IMR-90 (cell line): ENCODE measurements around the gene BASP1. TPM values are rescaled to one million over a fixed set of nuclear protein-coding genes. Genes with fewer than 3 reads are reported as not detected.
A peak's percentile ranks its signal among the peaks of the same experiment; 100 is the strongest.

Experiments
- ATAC-seq: fragments of 200-7000 bp; cut with Tn5 transposase; 2 replicates; pipeline ENCODE4 v1.9.1; 2020; ENCODE audit warnings: low read depth, mild to moderate bottlenecking, moderate library complexity
- BruUV-seq: library from RNA; stranded (reverse); fragments of 400-500 nt; replicated peaks from 2 replicates; lab custom pipeline; 2021; lab: Mats Ljungman, UMichigan
- CTCF ChIA-PET: fragments of 300-600 bp; formaldehyde crosslinking; extraction: SDS; loops from one replicate; lab custom pipeline; 2021; ENCODE audit warnings: antibody characterized with exemption; lab: Yijun Ruan, JAX
- POLR2A ChIA-PET: fragments of 300-600 bp; sonication (Branson Sonifier 250); formaldehyde crosslinking; loops from one replicate; lab custom pipeline; 2022; ENCODE audit warnings: antibody characterized with exemption; ENCODE audit not compliant: unreplicated experiment; lab: Charles Lee
- DNase-seq: peaks from one replicate; pipeline ENCODE4 v3.0.0; 2013
- H2AFZ ChIP-seq: replicated peaks from 2 replicates; pipeline ENCODE3; 2013; ENCODE audit warnings: low read length, mild to moderate bottlenecking; ENCODE audit not compliant: poor library complexity
- H2AK5ac ChIP-seq: 2 replicates; pipeline ENCODE4 v1.6.1; 2013; ENCODE audit warnings: low read depth, low read length, inconsistent platforms
- H2AK9ac ChIP-seq: replicated peaks from 2 replicates; pipeline ENCODE3; 2013; ENCODE audit warnings: mild to moderate bottlenecking, low read depth, low read length, moderate library complexity; ENCODE audit not compliant: poor library complexity
- H2BK120ac ChIP-seq: 2 replicates; pipeline ENCODE4 v1.6.1; 2013; ENCODE audit warnings: low read depth, low read length, inconsistent platforms
- H2BK15ac ChIP-seq: 3 replicates; pipeline ENCODE4 v1.6.1; 2013; ENCODE audit warnings: low read depth, low read length, inconsistent platforms
- H2BK20ac ChIP-seq: 2 replicates; pipeline ENCODE4 v1.6.1; 2013; ENCODE audit warnings: low read depth, mild to moderate bottlenecking, inconsistent platforms, low read length, moderate library complexity
- H2BK5ac ChIP-seq: 2 replicates; pipeline ENCODE4 v1.6.1; 2013; ENCODE audit warnings: mild to moderate bottlenecking, low read depth, low read length, inconsistent platforms; ENCODE audit not compliant: poor library complexity, severe bottlenecking
- H3K14ac ChIP-seq: replicated peaks from 2 replicates; pipeline ENCODE4 v1.6.1; 2013; ENCODE audit warnings: low read depth, low read length, inconsistent platforms
- H3K18ac ChIP-seq: 2 replicates; pipeline ENCODE4 v1.6.1; 2013; ENCODE audit warnings: low read depth, low read length, control low read depth
- H3K23ac ChIP-seq: 2 replicates; pipeline ENCODE4 v1.6.1; 2013; ENCODE audit warnings: low read depth, low read length, inconsistent platforms
- H3K27ac ChIP-seq: 2 replicates; pipeline ENCODE4 v1.5.1; 2013; ENCODE audit warnings: mild to moderate bottlenecking, control low read depth, low read length; ENCODE audit not compliant: insufficient read depth
- H3K27me3 ChIP-seq: 2 replicates; pipeline ENCODE4 v1.6.1; 2013; ENCODE audit warnings: low read length; ENCODE audit not compliant: control insufficient read depth, insufficient read depth
- H3K36me3 ChIP-seq: 2 replicates; pipeline ENCODE4 v1.6.1; 2013; ENCODE audit warnings: low read length, mixed read lengths; ENCODE audit not compliant: control insufficient read depth, insufficient read depth
- H3K4ac ChIP-seq: 2 replicates; pipeline ENCODE4 v1.6.1; 2013; ENCODE audit warnings: low read depth, low read length, inconsistent platforms
- H3K4me1 ChIP-seq: 2 replicates; pipeline ENCODE4 v1.6.1; 2013; ENCODE audit warnings: low read length, mixed read lengths; ENCODE audit not compliant: control insufficient read depth, insufficient read depth
- H3K4me2 ChIP-seq: 2 replicates; pipeline ENCODE4 v1.6.1; 2013; ENCODE audit warnings: low read depth, mild to moderate bottlenecking, control low read depth, low read length, moderate library complexity
- H3K4me3 ChIP-seq: 2 replicates; pipeline ENCODE4 v1.5.1; 2013; ENCODE audit warnings: low read depth, mild to moderate bottlenecking, control low read depth, low read length, moderate library complexity; ENCODE audit not compliant: insufficient read depth
- H3K56ac ChIP-seq: 2 replicates; pipeline ENCODE4 v1.6.1; 2013; ENCODE audit warnings: low read length, inconsistent platforms; ENCODE audit not compliant: insufficient read depth; ENCODE audit errors: extremely low read depth
- H3K79me1 ChIP-seq, 2 experiments: 2 replicates each; pipeline ENCODE4 v1.6.1; 2013; ENCODE audit warnings: low read length in 2 of 2, inconsistent platforms in 1 of 2, low read depth in 1 of 2
- H3K9ac ChIP-seq: 2 replicates; pipeline ENCODE4 v1.6.1; 2013; ENCODE audit warnings: low read depth, low read length, control low read depth
- H3K9me1 ChIP-seq: 2 replicates; pipeline ENCODE4 v1.6.1; 2013; ENCODE audit warnings: low read length, inconsistent platforms; ENCODE audit not compliant: insufficient read depth
- H3K9me3 ChIP-seq: 2 replicates; pipeline ENCODE4 v1.6.1; 2013; ENCODE audit warnings: low read length; ENCODE audit not compliant: control insufficient read depth, insufficient read depth
- H4K20me1 ChIP-seq: 2 replicates; pipeline ENCODE4 v1.6.1; 2013; ENCODE audit warnings: low read length, inconsistent platforms; ENCODE audit not compliant: insufficient read depth
- H4K5ac ChIP-seq: 2 replicates; pipeline ENCODE4 v1.6.1; 2013; ENCODE audit warnings: mild to moderate bottlenecking, low read depth, low read length, control low read depth
- H4K8ac ChIP-seq, 2 experiments: 2 replicates each; pipeline ENCODE4 v1.6.1; 2013; ENCODE audit warnings: low read depth in 2 of 2, low read length in 2 of 2, control low read depth in 1 of 2, inconsistent platforms in 1 of 2
- H4K91ac ChIP-seq: 2 replicates; pipeline ENCODE4 v1.6.1; 2013; ENCODE audit warnings: low read depth, low read length, inconsistent platforms; ENCODE audit not compliant: insufficient read depth
- BHLHE40 ChIP-seq: fragments of 150-350 bp; IDR thresholded peaks from 2 replicates; pipeline ENCODE4 v1.6.1; 2016; ENCODE audit warnings: mild to moderate bottlenecking, low read depth, low read length
- CEBPB ChIP-seq: IDR thresholded peaks from 2 replicates; pipeline ENCODE4 v1.6.1; 2012; ENCODE audit warnings: low read depth, low read length, improper control_type of control experiment
- CHD1 ChIP-seq: IDR thresholded peaks from 2 replicates; pipeline ENCODE4 v1.6.1; 2012; ENCODE audit warnings: low read depth, low read length, improper control_type of control experiment
- FOS ChIP-seq: fragments of 150-350 bp; IDR thresholded peaks from 2 replicates; pipeline ENCODE4 v1.6.1; 2016; ENCODE audit warnings: low read depth, low read length
- MAFK ChIP-seq: IDR thresholded peaks from 2 replicates; pipeline ENCODE4 v1.6.1; 2012; ENCODE audit warnings: low read depth, low read length, improper control_type of control experiment
- MAZ ChIP-seq: IDR thresholded peaks from 2 replicates; pipeline ENCODE4 v1.6.1; 2012; ENCODE audit warnings: low read depth, mild to moderate bottlenecking, low read length, improper control_type of control experiment, moderate library complexity, borderline replicate concordance
- MXI1 ChIP-seq: IDR thresholded peaks from 2 replicates; pipeline ENCODE4 v1.6.1; 2012; ENCODE audit warnings: low read depth, mild to moderate bottlenecking, low read length, moderate library complexity, borderline replicate concordance
- NFE2L2 ChIP-seq: fragments of 150-350 bp; IDR thresholded peaks from 2 replicates; pipeline ENCODE4 v1.6.1; 2016; ENCODE audit warnings: low read depth, mild to moderate bottlenecking, low read length
- POLR2A ChIP-seq: IDR thresholded peaks from 2 replicates; pipeline ENCODE4 v1.6.1; 2012; ENCODE audit warnings: mild to moderate bottlenecking, low read depth, low read length
- RAD21 ChIP-seq: IDR thresholded peaks from 2 replicates; pipeline ENCODE4 v1.6.1; 2012; ENCODE audit warnings: low read length, improper control_type of control experiment
- RCOR1 ChIP-seq: IDR thresholded peaks from 2 replicates; pipeline ENCODE4 v1.6.1; 2012; ENCODE audit warnings: mild to moderate bottlenecking, low read length, improper control_type of control experiment; ENCODE audit not compliant: insufficient replicate concordance
- RFX5 ChIP-seq: IDR thresholded peaks from 2 replicates; pipeline ENCODE4 v1.8.0; 2012; ENCODE audit warnings: low read depth, mild to moderate bottlenecking, low read length, moderate library complexity
- SMC3 ChIP-seq: fragments of 150-350 bp; IDR thresholded peaks from 2 replicates; pipeline ENCODE4 v1.6.1; 2016; ENCODE audit warnings: low read depth, mild to moderate bottlenecking, antibody characterized with exemption, low read length, moderate library complexity
- USF2 ChIP-seq: fragments of 150-350 bp; IDR thresholded peaks from 2 replicates; pipeline ENCODE4 v1.6.1; 2017; ENCODE audit warnings: mild to moderate bottlenecking, antibody characterized with exemption, low read length, low read depth
- WGBS, 2 experiments: methylation state at CpG; one replicate each; pipeline versions ENCODE4 v1.1.5 to v1.1.7; 2013; ENCODE audit warnings: missing lambda C conversion rate in 2 of 2; ENCODE audit not compliant: insufficient read length in 1 of 2; ENCODE audit errors: extremely low coverage in 2 of 2; 5-methylcytosine and 5-hydroxymethylcytosine counted together
- dilution Hi-C: fragments of 300-500 bp; cut with HindIII; formaldehyde crosslinking; loops from one replicate; pipeline ENCODE4 v1.14.3; 2018; ENCODE audit warnings: low sequenced_read_pairs; ENCODE audit not compliant: unreplicated experiment
- in situ Hi-C: fragments of 300-500 bp; cut with MboI; formaldehyde crosslinking; loops from 3 replicates; pipeline ENCODE4 v1.14.3; 2019; ENCODE audit warnings: low sequenced_read_pairs, inconsistent platforms, mixed read lengths
- intact Hi-C: fragments of 100-400 bp; cut with micrococcal nuclease; formaldehyde crosslinking; loops from 2 replicates; pipeline ENCODE4 v1.10.0; 2022
- polyA plus RNA-seq, 3 experiments: library from polyadenylated mRNA; depleted of rRNA; stranded (reverse); fragments of >200 nt; gene quantifications; 2 replicates each; pipeline ENCODE4 v1.2.3, GENCODE V29; 2012; ENCODE audit warnings: low replicate concordance in 1 of 3
- total RNA-seq: library from RNA; depleted of rRNA; stranded (reverse); fragments of >200 nt; gene quantifications from 2 replicates; pipeline ENCODE4 v1.2.3, GENCODE V29; 2012
- TF ChIP-seq, protein P1 (sequence below): fragments of 150-350 bp; IDR thresholded peaks from 2 replicates; pipeline ENCODE4 v1.6.1; 2016; ENCODE audit warnings: low read depth, mild to moderate bottlenecking, low read length, moderate library complexity, borderline replicate concordance
- TF ChIP-seq, protein P2 (sequence below): conservative IDR thresholded peaks from 2 replicates; pipeline ENCODE4 v1.5.1; 2012; ENCODE audit warnings: mild to moderate bottlenecking, low read depth, low read length, improper control_type of control experiment

The BASP1 gene
- total and polyA plus RNA-seq, 2 of the 4 experiments (the other 2 are of a cell fraction) = 39.6 to 103 TPM

GRCh38 chr5:17302106-17302505, 84.7 kb downstream of the BASP1 start:
- Histone ChIP-seq H2BK20ac (no peak overlapping the region), H3K9ac (no peak overlapping the region), H3K14ac (no peak overlapping the region), H3K36me3 (no peaks in the 10 kb centered on the region), H4K5ac (no peak overlapping the region; the same call in 1 of the 2 replicates), H3K4ac (no peak overlapping the region), H3K4me2 (no peak overlapping the region), H3K4me3 (no peak overlapping the region), H3K79me1 (no peaks in the 10 kb centered on the region), H2AK9ac (no peak overlapping the region), H2BK5ac (no peak overlapping the region), H2AK5ac (no peak overlapping the region), H4K8ac (no peak overlapping the region), H3K27ac (no peak overlapping the region), H2BK15ac (no peak overlapping the region), H2BK120ac (no peak overlapping the region), H3K18ac (peak overlapping the region; percentile 22; the same call in 1 of the 2 replicates), H3K9me1 (peaks cover 9% of the 10 kb centered on the region; the same call in 1 of the 2 replicates), H3K56ac (no peak overlapping the region), H4K91ac (no peak overlapping the region), H3K9me3 (no peaks in the 10 kb centered on the region), H3K4me1 (peaks cover 9% of the 10 kb centered on the region), H2AFZ (peak overlapping the region; percentile 18), H3K27me3 (no peaks in the 10 kb centered on the region), H4K20me1 (no peaks in the 10 kb centered on the region), H3K23ac (no peak overlapping the region)
- dilution Hi-C loops (no loop called here), intact Hi-C loops (no loop called here), in situ Hi-C loops (no loop called here)
- POLR2A ChIA-PET = no interaction called here
- BruUV-seq = no TSS peak
- TF ChIP-seq NFE2L2 (no peak), CHD1 (no peak), MAFK (no peak), RFX5 (no peak), CEBPB (no peak), SMC3 (no peak), MAZ (no peak), RCOR1 (no peak), MXI1 (no peak), RAD21 (no peak), FOS (no peak), USF2 (no peak), POLR2A (no peak), BHLHE40 (no peak)
- TF ChIP-seq, protein P1, sequence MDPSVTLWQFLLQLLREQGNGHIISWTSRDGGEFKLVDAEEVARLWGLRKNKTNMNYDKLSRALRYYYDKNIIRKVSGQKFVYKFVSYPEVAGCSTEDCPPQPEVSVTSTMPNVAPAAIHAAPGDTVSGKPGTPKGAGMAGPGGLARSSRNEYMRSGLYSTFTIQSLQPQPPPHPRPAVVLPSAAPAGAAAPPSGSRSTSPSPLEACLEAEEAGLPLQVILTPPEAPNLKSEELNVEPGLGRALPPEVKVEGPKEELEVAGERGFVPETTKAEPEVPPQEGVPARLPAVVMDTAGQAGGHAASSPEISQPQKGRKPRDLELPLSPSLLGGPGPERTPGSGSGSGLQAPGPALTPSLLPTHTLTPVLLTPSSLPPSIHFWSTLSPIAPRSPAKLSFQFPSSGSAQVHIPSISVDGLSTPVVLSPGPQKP = no peak
- TF ChIP-seq, protein P2, sequence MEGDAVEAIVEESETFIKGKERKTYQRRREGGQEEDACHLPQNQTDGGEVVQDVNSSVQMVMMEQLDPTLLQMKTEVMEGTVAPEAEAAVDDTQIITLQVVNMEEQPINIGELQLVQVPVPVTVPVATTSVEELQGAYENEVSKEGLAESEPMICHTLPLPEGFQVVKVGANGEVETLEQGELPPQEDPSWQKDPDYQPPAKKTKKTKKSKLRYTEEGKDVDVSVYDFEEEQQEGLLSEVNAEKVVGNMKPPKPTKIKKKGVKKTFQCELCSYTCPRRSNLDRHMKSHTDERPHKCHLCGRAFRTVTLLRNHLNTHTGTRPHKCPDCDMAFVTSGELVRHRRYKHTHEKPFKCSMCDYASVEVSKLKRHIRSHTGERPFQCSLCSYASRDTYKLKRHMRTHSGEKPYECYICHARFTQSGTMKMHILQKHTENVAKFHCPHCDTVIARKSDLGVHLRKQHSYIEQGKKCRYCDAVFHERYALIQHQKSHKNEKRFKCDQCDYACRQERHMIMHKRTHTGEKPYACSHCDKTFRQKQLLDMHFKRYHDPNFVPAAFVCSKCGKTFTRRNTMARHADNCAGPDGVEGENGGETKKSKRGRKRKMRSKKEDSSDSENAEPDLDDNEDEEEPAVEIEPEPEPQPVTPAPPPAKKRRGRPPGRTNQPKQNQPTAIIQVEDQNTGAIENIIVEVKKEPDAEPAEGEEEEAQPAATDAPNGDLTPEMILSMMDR = no peak
- DNase-seq = no peak
- WGBS, 2 experiments = 100% methylated on average over 1 of the region's 3 CpGs; no CpG with 5 or more reads in 1 of the 2 experiments
- CTCF ChIA-PET = no interaction called here
- no peak for ATAC-seq
